Measurements from ENCODE around the gene ATP6V0B. TPM values are rescaled to one million over a fixed set of nuclear protein-coding genes. Genes with fewer than 3 reads are reported as not detected.
A peak's percentile ranks its signal among the peaks of the same experiment; 100 is the strongest.

Gene ATP6V0B
- total and polyA plus RNA-seq, 2 of the 13 experiments (the other 11 are each of a cell fraction or from before 2014, with no cell fraction given): 157 to 161 TPM

DNA sequence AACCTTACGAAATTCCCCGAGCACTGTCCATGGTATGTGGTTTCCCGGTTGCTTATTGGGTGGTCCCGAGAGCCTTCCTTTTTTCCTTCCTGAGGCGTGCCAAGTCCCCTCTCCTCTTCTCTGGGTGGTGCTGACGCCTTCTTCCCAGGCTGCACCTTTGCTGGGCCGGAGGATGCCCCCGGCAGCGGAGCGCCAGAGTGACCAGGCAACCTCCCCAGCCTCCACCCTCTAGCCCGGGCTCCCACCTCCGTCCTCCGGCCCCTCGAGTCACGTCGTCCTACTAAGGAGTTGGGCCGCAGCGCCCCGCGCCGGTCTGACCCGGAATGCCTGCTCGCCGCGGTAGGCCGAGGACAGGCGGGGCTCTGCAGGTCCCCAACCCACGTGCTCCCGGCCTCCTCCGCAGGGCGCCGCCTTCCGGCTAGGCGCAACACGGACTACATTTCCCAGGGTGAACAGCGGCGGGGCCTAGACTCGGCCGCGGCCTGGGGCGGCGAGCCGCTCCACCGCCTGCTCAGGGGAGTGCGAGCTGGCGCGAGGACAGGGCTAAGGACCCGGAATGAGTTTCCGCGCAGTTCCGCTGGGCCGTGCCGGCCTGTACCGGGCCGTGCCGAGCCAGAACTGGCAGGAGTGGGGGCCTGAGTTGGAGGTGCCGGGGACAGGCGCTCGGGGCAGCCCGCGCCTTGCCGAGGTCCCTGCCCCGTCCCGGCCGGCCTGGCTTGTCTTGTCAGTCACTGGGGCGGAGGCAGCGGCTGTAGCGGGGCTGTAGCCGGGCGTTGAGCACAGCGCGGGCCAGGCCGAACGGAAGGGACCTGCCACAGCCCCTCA, 28.3 kb upstream of the ATP6V0B start, which contains the start of gene IPO13 (continued):
- TF ChIP-seq MAFG (CRISPR knock-in tag; IDR thresholded peaks at IDR 0.05) (no peak), SMAD3 (CRISPR knock-in tag; IDR thresholded peaks at IDR 0.05) (peak; percentile 88), ZFP36 (IDR thresholded peaks at IDR 0.05; ENCODE audit: borderline replicate concordance, low read depth, low read length, partially characterized antibody) (no peak), ELK4 (CRISPR knock-in tag; IDR thresholded peaks at IDR 0.05; ENCODE audit: borderline replicate concordance) (no peak), RBFOX2 (IDR thresholded peaks at IDR 0.05; ENCODE audit: low read depth, low read length) (peak; percentile 84), ZFP41 (CRISPR knock-in tag; IDR thresholded peaks at IDR 0.05; ENCODE audit: borderline replicate concordance) (no peak; the same call in 1 of the 2 replicates), ZNF788 (CRISPR knock-in tag; IDR thresholded peaks at IDR 0.05; ENCODE audit: borderline replicate concordance) (peak; percentile 95), HDAC6 (IDR thresholded peaks at IDR 0.05; ENCODE audit: low read depth, low read length) (peak; percentile 94; the same call in 1 of the 2 replicates), CBX1 (IDR thresholded peaks at IDR 0.05; ENCODE audit: low read depth) (no peak), PHF5A (CRISPR knock-in tag; IDR thresholded peaks at IDR 0.05; ENCODE audit: low read depth, unreplicated experiment) (no peak), HNRNPLL (IDR thresholded peaks at IDR 0.05; ENCODE audit: low read depth, low read length, poor library complexity, severe bottlenecking) (peak; percentile 60), ZNF260 (CRISPR knock-in tag; IDR thresholded peaks at IDR 0.05; ENCODE audit: borderline replicate concordance, low read depth) (no peak), TBL1XR1 (IDR thresholded peaks at IDR 0.05; ENCODE audit: borderline replicate concordance, low read length, partially characterized antibody) (peak; percentile 44), ZNF33B (CRISPR knock-in tag; IDR thresholded peaks at IDR 0.05) (peak; percentile 76; the same call in 1 of the 2 replicates), ZNF678 (CRISPR knock-in tag; IDR thresholded peaks at IDR 0.05) (no peak), ZNF124 (CRISPR knock-in tag; IDR thresholded peaks at IDR 0.05) (peak; percentile 76; the same call in 1 of the 2 replicates), NR2C2 (CRISPR knock-in tag; IDR thresholded peaks at IDR 0.05; ENCODE audit: borderline replicate concordance) (peak; percentile 93), RARA (CRISPR knock-in tag; IDR thresholded peaks at IDR 0.05) (peak; percentile 15; the same call in 1 of the 2 replicates), ZNF672 (CRISPR knock-in tag; IDR thresholded peaks at IDR 0.05) (no peak), CSRNP1 (CRISPR knock-in tag; IDR thresholded peaks at IDR 0.05) (peak; percentile 46; the same call in 1 of the 2 replicates), RBM39 (IDR thresholded peaks at IDR 0.05; ENCODE audit: low read depth, low read length, poor library complexity, severe bottlenecking) (peak; percentile 74), ZNF776 (CRISPR knock-in tag; IDR thresholded peaks at IDR 0.05) (peak; percentile 85), ZNF121 (CRISPR knock-in tag; IDR thresholded peaks at IDR 0.05) (no peak; the same call in 1 of the 2 replicates)
- TF ChIP-seq, protein P1, sequence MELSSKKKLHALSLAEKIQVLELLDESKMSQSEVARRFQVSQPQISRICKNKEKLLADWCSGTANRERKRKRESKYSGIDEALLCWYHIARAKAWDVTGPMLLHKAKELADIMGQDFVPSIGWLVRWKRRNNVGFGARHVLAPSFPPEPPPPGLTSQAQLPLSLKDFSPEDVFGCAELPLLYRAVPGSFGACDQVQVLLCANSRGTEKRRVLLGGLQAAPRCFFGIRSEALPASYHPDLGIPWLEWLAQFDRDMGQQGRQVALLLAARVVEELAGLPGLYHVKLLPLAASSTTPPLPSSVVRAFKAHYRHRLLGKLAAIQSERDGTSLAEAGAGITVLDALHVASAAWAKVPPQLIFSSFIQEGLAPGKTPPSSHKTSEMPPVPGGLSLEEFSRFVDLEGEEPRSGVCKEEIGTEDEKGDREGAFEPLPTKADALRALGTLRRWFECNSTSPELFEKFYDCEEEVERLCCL (CRISPR knock-in tag; IDR thresholded peaks at IDR 0.05; ENCODE audit: borderline replicate concordance): no peak
- TF ChIP-seq, protein P2, sequence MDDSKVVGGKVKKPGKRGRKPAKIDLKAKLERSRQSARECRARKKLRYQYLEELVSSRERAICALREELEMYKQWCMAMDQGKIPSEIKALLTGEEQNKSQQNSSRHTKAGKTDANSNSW (CRISPR knock-in tag; IDR thresholded peaks at IDR 0.05; ENCODE audit: borderline replicate concordance): peak; percentile 30; the same call in 1 of the 2 replicates

Measured in HepG2 (cell line).